NCI-H2029 (cell line): Measurements from ENCODE around the gene OMD.
A peak's percentile ranks its signal among the peaks of the same experiment; 100 is the strongest.
"Not testable (repeated sequence)": the region's sequence is repeated elsewhere in the genome, so short reads cannot be mapped to it uniquely, and the experiment has no call there.

ENCODE experiments used
- DNase-seq: peaks from one replicate; lab custom pipeline; 2025; lab: John Stamatoyannopoulos, UW

The OMD gene

DNA sequence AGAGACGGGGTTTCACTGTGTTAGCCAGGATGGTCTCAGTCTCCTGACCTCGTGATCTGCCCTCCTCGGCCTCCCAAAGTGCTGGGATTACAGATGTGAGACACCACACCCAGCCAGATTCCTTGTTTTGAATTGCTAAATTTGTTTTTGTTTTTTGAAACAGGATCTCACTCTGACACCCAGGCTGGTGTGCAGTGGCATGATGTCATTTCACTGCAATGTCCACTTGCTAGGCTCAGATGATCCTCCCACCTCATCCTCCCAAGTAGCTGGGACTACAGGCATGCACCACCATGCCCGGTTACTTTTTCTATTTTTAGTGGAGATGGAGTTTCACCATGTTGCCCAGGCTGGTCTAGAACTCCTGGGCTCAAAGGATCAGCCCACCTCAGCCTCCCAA, 13.1 kb downstream of the OMD start:
- not testable (repeated sequence) for DNase-seq

DNA sequence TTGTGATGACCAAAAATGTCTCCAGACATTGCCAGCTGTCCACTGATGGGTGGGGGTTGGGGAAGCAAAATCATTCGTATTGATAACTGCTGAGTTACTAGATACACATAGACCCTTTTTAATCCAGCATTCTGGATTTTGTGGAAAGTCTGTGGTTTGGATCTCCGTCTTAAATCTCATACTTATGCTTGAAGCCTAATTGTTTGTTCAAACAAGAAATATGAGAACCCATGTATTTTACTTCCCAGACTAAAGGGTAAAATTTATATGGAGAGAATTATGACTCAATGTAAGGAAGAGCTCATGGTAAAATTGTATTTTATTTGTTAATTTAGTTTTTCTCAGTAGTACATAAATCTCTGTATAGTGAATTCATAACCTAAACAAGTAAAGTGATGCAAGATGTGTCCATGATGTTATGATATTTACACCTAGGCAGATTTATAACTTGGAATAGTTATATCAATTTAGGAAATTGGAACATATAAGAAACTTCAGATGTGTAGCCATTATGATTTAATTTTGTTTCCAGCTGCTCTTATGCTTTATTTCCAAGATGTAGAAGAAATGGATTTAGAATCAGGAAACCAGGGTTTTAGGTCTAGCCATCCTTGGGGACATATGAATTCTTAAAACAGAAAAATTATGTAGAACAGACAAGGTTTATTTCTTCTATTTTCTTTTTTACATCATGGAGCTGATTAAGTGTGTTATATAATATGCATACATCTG, 15.4 kb downstream of the OMD start:
- no peak for DNase-seq

DNA sequence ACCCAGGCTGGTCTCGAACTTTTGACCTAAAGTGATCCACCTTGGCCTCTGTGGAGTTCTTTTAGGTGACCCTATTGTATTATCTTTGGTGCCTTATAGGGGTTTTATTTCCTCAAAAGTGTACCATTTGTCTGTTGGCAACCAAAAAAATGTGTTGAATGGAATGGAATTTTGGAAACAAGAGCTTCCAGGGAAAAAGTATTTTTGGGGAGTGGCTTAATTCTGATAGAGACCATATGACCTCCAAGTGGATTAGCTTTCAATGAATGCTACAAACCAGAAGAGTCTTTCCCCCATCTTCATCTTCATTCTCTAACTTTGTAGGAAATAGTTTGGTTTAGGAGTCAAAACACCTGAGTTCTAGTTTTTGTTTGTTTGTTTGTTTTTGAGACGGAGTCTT, 16.5 kb downstream of the OMD start:
- no peak for DNase-seq

DNA sequence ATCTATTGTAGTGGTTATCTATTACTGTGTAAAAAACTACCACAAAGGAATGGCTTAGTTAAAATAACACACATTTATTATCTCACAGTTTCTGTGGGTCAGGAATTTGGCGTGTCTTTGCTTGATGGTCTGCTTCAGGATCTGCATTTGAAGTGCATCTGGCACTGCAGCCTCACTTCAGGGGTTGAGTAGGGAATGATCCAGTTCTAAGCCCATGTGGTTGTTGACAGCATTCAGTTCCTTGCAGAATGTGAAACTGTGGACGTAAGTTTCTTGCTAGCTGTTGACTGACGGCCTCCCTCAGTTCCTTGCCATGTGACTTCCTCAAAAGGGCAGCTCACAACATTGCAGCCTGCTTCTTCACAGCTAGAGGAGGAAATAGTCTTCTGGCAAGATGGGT, 17.8 kb downstream of the OMD start:
- DNase-seq, result no peak

DNA sequence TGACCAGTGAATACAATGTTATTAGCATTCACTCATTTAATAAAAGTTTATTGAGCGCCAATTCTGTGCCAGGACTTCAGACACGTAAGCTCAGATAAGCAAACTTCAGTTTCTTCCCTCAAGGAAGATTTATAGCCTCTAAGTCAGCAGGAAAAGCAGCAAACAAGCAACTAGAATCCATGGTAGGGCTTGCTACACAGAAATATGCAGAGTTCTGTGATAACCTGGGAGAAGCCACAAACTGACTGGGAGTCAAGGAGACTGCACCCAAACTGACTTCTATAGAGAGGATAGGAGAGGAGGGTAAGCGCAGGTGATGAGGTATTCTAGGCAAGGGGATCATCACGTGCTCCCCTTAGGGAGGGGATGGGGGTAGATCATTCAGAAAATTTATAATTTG, 18.5 kb downstream of the OMD start:
- no peak for DNase-seq

DNA sequence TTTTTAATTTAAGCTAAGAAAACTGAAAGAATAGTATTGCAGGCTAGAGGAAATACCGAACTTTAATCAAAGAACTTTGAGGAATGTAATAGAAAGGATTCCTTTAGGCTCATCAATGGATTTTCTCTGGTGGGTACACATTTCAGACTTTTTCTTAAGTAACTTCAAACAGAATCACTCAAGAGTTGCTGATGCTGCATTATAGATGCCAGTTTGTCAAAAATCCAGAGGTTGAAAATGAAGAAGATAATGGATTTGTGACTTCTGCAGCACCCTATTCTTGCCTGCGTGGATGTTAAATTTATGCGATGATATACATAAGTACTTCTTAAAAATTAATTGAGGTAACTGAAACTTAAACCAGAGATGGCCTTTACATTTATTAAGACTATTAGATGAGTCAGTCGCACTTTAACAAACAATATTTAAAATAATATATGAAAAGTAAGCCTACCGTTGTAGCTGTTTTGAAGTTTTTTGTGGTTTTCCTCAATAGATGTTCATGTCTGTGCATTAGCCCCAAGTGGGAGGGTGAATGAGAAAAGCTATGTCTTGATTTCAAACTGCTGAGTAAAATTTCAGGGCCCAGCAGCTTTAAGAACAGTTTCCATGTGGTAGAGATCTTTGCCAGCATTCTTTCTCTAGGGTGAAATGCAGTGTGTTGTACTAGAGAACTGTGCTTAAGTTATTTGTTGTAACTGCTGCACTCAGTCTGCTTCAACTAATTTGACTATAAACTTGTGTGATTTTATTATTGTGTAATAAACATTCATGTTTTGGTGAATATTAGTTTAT, 20.0 kb downstream of the OMD start, which contains the start of gene OGN:
OGN (minus strand) TSS at position 537 of the 795 bp plus-strand sequence. CDS start 1,171 bp downstream, outside the sequence.
- no peak for DNase-seq

DNA sequence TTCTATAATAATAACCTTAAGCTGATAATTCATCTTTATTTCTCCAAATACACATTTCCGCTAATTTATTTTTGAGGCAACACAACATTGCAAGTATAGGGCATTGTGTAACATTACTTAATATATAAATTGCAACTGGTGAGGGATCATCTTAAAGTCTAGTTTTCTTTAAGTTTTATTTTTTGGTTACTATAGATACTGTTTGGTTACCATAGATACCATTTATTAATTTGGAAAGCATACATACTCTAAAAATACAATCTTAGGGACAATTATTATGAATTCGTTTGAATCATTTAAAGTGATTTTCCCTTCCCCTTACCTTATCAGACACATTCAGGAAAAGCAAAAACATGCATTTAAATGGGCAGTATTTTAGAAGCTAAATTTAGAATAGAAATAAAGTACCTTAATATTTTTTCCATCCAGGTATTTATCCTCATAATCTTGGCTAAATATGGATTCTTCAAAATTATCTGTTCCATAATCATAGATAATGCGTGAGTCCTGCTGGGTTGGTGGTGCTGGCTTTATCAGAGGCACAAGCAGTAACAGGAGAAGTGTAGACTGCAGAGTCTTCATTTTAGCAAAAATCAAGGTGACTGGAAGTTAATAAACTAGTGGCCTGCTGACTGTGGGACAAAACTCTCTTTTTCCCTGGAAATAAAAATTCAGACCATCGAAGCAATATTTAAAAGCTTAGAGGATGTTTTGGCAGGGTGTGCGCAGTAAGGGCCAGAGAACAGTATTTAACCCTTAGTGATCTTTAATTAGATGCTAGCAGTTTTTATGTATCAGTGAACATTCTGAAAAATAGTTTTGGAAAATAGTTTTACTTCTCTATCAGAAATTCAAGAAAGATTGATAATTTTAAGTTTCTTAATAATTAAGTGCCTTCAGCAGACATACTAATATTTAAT, 21.2 kb downstream of the OMD start:
- no peak for DNase-seq

DNA sequence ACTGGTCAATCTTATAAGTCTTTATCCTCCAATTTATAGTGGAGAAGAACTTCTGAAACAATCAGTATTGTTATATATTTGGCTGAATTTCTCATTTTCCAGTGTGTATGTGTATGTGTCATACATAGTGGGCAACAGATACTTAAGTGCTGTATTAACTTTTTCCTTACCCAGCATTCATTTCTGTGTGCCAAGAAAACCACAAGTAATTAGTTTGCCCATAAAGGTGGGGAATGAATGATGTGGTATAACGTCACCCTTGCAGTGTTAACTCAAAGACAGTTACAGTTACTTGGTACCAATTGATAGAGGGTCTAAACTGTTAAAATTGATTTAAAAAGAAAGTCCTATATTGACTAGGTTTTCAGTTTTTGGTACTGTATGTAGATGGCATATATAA, 21.9 kb downstream of the OMD start:
- DNase-seq, result no peak

DNA sequence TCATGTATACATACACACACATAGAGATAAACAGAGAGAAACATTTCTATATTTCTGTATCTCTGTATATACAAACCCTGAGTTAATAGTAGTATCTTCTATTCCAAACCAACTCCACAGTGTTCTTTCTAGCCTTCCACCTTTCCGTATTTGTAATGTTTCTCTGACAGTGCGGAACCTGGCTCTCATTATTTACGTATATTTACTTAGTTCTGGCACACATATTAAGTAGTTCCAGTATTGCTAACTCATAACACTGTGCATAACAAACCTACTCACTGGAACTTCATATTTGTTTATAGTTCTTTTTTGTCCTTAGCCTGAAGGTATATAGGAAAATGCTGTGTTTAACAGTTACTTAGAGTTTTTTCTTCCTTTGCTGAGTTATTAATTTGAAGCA, 26.4 kb downstream of the OMD start:
- no peak for DNase-seq

DNA sequence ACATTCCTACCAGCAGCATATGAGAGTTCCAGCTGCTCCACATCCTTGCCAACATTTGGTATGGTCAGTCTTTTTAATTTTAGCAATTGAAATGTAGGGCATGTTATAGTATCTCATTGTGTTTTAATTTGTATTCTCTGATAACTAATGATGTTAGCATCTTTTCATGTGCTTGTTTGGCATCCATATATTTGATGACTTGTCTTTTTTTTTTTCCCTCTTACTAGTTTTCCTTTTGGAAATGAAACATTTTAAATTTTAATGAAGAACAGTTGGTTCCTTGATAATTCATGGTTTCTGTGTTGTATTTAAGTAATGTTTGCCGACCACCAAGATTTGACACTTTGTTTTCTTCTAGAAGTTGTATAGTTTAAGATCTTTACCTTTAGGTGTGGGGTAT, 28.7 kb downstream of the OMD start:
- DNase-seq, result no peak

DNA sequence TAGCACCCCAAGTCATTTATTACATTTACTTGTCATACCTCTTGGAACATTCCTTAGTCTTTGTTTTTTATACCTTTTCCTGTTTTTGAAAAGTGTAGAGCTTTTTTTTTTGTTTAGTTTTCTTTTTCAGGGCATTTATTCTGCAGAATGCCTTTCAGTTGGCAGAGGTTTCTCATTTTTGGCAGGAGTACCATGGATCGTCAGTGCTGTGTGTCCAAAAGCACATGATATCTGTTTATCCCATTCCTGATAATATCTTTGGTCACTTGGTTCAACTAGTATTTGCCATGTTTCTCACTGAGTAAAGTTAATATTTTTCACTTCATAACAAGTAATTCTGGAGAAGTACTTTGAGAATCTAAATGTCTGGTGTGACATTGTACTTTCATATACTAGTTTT, 30.6 kb downstream of the OMD start:
- DNase-seq, result no peak

DNA sequence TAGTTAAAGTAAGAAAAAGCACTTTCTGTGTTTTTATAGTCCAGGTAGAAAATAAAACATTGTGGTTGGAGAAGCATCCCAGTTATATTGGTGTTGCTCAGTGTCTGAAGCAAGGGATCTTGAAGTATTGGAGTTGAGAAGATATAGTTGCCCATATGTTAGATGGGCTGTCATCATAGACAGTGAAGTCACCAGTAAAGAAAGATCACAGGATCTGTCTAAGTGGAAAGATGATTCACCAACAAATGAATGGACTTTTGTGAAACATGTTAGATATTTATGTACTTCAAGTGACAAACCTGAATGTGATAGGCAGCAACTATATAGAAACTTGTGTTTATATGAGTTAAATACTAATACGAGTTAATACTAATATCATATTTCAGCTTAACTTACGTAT, 31.6 kb downstream of the OMD start:
- no peak for DNase-seq

DNA sequence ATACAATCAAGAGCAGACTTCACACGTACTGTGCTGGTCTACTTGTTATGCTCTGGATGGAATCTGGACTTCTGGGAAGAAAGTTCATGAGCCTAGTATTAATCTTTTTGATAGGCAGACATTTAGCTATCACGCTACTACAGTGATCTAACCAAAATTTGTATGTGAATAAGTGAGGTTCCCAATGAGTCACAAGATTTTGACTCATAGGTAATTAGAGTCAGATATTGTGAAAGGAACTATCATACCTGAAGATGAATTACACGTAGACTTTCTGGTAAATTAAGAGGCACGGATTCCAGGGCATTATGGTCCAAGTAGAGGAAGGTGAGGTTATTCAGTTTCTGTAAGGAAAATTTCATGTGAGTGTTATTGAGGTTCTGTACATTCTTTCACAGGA, 38.3 kb downstream of the OMD start:
- no peak for DNase-seq

DNA sequence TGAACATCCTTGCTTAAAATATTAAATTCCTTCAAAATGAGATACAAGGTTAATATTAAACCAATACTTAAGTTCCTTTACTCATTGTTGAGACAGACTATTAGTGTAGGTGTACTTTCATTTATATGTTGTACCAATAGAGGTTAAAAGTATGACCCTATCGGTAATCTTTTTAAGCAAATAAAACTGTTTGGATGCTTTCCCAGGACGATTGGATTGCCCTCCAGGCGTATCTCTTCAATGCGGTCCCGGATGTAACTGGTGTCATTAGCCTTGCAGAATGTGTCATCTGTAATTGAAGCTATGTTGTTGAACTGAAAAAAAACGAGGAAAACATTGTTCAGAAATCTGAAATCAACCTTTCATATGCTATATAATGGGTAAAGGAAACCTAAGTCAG, 38.8 kb downstream of the OMD start:
- peak; percentile 43 for DNase-seq

DNA sequence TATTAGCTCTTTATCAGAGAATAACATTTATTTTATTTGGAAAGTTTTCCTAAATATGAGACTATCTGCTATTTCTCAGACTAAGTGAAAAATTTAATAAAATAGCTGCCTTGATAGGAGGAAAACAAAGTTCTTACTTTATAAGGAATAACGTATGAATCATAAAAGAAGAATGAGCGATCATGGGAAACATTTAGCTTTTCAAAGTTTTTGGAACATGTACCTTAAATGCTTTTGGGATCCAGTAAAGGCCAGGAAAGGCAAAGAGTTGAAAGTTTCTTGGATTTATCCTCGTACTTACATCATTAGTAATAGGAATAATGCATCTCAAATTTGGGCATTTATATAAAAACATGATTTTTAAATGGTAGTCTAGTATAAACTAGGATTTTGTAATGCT, 39.3 kb downstream of the OMD start:
- DNase-seq, result no peak

DNA sequence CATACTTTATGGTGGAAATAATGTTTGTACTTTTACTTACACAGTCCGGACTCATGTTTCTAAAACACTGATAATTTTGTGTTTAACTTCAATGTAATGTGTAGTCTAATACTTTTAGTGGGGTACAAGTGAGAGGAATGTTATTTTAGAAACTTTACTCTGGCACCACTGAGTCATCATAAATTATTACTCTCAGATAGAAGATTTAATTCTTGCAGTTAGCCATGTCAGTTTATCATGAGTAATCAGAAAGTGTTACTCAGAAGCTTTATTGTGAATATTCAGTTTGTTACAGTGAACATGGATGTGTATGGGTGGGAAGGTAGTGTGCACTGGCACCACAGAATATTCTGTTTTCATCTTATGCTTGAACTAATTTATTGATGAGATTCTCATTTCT, 39.9 kb downstream of the OMD start:
- no peak for DNase-seq

DNA sequence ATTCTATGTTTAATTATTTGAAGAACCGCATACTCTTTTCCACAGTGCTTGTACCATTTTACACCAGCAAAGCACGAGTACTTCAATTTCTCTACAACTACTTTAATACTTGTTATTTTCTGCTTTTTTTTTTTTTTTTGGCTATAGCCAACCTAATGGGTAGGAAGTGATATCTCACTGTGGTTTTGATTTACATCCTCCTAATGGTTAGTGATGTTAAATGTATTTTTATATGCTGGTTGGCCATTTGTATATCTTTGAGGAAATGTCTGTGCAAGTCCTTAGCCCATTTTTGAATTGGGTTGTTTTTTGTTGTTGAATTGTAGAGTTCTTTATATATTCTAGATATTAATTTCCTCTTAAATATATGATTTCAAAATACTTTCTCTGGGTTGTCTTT, 42.5 kb downstream of the OMD start:
- no peak for DNase-seq

DNA sequence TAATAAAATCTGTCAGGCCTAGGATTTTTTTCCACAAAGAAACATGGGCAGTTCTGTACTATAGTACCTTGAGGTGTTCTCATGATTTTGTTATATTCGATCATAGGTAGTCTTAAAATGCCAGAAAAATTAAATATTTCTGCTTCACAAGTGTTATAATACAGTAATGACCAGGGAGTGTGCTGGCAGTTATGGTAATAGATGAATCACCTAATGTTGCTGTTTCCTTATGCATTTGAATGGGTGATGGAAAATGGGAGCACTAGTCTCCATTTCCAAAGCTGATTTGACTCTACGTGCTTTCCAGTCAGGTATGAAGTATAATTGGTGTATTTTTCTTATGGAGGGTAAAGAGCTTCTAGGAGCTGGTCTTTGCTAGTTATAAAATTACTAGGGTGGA, 43.7 kb downstream of the OMD start:
- no peak for DNase-seq

DNA sequence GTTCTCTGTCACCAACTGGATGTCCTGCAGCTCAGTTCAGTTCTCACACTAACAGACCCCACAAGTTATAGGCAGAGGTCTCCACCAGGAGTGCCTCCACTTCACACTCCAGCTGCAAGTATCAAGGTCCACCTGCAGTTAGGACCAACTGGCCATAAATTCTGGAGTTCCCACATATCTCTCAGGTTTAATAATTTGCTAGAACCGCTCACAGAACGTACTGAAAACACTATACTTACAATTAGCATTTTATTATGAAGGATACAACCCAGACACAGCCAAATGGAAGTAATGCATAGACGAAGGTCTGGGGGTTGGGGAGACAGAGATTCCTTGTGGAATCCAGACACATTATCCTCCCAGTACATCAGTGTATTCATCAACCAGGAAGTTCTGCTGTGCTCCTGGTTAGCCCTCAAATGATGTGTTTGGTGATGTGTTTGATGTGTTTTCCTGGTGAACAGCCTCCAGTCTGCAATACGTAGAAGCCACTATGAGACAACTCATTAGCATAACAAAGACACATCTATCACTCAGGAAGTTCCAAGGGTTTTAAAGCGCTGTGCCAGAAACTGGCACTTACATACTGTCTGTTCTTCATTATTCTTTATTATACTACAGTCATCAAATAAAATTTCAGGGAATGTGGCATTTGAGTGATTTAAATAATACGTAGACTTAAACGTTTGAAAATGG, 45.3 kb downstream of the OMD start:
- peak; percentile 80 for DNase-seq

DNA sequence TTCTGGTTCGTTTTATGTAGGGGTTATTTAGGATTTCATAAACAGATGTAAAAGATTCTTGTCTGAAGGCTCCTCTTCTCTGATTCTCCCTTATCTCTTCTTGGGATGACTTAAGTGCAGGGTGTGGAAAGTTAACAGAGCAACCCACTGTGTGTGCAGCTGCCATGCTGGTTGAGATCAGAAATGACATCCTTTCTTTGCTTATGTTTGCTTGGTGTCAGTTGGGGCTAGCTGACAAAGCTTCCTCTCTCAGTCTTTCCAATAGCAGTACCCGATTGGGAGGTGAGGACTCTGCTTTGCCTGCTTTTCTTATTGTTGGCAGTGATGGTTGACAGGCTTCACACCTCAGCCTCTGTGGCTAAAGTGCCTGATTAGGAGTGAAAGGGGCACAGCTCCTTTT, 46.4 kb downstream of the OMD start:
- DNase-seq, result no peak

DNA sequence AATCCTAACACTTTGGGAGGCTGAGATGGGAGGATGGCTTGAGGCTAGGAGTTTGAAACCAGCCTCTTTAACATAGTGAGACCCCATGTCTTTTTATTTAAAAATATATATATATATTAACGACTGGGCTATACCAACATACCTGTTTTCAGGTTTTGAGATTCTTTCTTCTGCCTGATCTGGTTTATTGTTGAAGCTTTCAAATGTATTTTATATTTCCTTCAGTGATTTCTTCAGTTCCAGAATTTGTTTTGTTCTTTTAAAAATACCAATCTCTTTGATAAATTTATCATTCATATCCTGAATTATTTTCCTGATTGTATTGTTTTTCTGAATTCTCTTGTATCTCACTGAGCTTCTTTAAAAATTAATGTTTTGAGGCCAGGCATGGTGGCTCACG, 51.1 kb downstream of the OMD start:
- no peak for DNase-seq

DNA sequence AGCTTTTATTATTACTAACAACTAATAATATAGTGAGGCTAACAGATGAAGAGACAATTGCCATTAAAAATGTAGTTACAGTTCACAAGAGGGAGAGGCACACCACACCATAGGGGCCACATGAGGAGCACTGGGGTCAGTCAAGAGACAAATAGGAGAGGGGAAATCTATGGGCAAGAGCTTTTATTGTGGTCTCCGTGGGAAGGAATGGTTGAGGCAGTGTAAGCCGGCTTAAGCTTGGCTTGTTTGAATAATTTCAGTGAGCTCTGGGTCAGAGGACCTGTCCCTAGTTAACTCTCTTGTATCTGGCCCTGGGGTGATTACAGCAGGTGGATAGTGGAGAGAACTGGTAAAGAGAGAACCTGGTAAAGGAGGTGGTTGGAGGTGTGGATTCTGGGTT, 55.2 kb downstream of the OMD start:
- no peak for DNase-seq
